GM20000 (cell line): ENCODE data around the gene MCFD2.
"Not testable (repeated sequence)": the region's sequence is repeated elsewhere in the genome, so short reads cannot be mapped to it uniquely, and the experiment has no call there.

Experiments used
- DNase-seq: peaks from one replicate; pipeline ENCODE4 v3.0.0; 2012; ENCODE audit warnings: low spot score
- TF ChIP-seq, protein P1 (sequence below): IDR thresholded peaks from 2 replicates; pipeline ENCODE4 v1.5.1; 2012; ENCODE audit warnings: mild to moderate bottlenecking, control low read depth; ENCODE audit errors: extremely low read depth, missing control alignments

Gene MCFD2

DNA sequence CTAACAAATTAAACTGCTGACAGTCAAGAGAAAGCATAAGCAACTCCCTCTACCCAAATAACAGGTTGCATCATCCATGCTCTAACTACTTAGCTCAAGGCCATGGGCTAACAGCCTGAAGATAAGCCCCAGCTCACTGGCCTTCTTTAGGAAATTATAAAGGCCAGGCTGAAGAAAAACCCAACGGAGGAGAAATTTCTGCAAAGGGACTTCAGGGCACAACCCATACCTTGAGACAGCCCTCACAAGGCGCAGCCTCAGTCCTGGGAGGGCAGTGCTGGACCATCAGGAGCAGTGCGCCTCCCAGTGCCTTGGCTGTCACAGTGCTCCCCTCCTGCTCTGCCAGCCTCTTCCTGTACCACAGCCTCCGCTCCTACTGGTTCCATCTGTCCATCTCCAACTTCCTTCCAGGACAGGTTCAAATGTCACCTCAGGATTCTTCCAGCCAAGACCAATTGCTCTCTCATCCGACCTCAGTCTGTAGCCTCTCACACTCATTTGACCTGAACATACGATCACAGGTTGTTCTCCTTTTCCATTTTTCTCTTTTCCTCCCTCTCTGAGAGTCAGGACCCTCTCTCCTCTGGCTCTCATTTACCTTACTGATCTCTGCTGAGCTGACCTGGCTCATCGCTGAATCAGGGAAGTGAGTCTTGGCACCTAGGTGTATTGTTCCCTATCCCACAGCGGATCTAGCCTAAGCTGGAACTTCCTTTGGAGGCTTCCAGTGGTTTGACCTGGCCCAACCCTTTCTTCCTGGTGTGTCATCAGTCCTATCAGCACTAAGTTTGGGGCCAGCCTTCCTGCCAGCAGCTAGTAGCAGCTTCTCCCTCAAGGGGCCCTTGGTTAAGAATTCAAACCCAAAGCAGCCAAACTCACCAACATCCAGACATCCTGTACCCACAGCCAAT is 1.9 kb downstream of the MCFD2 start:
- no peak for DNase-seq
- TF ChIP-seq, protein P1, sequence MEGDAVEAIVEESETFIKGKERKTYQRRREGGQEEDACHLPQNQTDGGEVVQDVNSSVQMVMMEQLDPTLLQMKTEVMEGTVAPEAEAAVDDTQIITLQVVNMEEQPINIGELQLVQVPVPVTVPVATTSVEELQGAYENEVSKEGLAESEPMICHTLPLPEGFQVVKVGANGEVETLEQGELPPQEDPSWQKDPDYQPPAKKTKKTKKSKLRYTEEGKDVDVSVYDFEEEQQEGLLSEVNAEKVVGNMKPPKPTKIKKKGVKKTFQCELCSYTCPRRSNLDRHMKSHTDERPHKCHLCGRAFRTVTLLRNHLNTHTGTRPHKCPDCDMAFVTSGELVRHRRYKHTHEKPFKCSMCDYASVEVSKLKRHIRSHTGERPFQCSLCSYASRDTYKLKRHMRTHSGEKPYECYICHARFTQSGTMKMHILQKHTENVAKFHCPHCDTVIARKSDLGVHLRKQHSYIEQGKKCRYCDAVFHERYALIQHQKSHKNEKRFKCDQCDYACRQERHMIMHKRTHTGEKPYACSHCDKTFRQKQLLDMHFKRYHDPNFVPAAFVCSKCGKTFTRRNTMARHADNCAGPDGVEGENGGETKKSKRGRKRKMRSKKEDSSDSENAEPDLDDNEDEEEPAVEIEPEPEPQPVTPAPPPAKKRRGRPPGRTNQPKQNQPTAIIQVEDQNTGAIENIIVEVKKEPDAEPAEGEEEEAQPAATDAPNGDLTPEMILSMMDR, result no peak

DNA sequence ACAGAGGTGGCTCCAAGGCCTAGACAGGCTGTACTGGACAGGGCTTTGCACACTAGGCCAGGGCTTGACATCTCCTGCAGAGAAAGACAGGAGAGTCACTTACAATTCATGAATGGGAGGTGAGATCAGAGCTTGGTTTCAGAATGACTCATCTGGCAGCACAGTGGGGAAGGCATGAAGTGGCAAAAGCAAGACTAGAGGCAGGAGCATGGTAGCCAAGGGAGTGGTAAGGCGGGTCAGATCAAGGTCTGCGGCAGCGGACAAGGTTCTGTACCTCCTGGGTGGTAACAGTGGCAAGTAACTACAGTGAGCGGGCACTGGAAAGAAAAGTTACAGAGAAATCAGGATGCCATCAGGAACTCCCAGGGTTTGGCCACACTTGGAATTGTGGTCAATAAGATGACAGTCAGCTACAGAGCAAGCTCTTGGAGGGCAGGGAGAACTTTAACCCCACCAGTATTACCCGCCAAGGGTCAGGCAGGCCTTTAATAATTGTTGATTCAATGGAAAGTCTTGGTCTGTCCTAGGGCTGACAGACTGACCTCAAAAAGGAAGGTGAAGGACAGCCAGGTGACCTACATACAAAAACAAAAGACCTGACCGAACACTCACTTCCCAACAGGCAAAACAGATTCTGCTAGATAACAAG is 5.7 kb downstream of the MCFD2 start:
- TF ChIP-seq, protein P1, result no peak
- DNase-seq, result peak; percentile 77

DNA sequence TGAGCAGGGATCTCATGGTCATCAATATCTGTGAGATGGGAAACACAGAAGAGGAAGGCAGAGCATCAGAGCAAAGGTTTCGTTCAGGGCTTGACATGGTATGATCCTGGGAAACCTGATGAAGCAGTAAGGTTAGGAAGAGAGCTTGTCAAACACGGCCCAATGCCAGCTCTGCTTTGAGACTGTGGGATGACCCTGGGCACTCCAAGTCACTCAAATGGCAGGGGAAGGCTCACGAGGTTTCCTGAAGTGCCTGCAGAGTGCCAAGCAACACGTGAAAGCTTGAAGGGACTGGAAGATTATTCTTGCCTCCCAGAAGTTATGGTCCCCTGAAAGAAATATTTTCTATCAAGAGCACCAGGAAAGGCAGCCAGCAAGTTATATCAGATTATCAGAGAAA is 6.5 kb downstream of the MCFD2 start:
- DNase-seq, result no peak
- TF ChIP-seq, protein P1, result no peak

DNA sequence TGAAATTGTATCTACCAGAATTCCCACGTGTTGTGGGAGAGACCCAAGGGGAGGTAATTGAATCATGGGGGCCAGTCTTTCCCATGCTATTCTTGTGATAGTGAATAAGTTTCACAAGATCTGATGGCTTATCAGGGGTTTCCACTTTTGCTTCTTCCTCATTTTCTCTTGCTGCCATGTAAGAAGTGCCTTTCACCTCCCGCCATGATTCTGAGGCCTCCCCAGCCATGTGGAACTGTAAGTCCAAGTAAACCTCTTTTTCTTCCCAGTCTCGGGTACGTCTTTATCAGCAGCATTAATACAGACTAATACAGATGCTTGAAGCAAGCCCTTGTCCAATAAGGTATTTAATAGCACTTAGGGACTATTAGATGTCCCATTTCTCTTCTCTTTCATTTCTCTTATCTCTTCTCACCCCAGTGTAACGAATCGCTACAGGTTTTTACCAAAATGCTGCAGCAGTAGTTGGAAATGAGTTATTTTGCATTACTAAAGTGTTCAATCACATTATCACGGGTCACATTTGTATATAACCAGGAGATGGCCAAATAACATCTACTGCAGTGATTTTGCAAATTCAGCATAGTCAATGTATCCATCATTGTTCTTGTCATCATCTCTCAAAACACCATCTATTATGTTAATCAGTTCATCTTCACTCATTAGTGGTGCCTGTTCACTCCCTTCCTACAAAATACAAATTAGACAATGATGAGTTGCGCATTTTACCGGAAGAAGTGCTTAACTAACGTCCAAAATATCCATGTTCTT is 10.5 kb downstream of the MCFD2 start:
- not testable (repeated sequence) for DNase-seq

DNA sequence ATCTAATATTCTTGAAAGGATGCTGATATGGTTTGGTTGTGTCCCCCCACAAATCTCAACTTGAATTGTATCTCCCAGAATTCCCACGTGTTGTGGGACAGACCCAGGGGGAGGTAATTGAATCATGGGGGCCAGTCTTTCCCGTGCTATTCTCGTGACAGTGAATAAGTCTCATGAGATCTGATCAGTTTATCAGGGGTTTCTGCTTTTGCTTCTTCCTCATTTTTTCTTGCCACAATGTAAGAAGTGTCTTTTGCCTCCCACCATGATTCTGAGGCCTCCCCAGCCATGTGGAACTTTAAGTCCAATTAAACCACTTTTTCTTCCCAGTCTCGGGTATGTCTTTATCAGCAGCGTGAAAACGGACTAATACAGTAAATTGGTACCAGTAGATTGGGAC is 12.6 kb downstream of the MCFD2 start:
- DNase-seq, result not testable (repeated sequence)

DNA sequence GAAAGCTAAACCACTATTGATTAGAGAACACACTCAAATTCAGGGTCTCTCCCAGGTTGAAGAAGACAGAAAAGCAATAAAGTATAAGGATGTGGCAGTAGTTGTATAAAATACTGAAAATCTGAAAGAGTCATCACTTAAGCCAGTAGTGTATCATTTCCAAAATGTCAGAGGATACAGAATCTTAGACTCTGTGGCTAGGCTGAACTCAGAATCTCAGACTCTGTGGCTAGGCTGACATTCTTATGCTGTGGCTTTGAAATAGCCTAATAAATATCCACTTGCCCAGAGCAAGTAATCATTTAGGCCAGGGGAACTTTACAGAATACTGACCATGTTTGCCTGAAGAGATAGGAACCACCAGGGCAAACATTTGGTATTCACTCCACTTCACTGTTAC is 13.1 kb downstream of the MCFD2 start:
- TF ChIP-seq, protein P1, result no peak

DNA sequence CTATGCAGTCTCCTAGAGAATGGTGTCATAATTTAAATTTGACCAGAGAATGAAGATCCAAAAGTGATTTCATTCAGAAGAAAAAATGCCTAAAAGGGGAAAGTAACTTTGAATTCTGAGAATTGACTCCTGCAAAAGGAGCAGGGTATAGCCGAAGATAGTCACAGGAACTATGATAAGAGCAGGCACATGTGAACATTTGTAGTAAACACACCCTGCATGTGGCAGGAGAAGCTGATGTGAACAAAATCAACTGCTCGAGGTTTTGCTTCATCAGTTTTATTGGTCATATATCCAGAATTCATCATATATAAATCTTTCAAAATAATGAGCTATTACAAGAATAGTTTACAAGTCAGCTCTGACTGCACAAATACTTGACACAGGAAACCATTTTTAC is 14.0 kb downstream of the MCFD2 start:
- TF ChIP-seq, protein P1, result no peak
- DNase-seq, result no peak

More for the DNA sequence above, 13.1 kb downstream of the MCFD2 start:
- DNase-seq, result no peak

DNA sequence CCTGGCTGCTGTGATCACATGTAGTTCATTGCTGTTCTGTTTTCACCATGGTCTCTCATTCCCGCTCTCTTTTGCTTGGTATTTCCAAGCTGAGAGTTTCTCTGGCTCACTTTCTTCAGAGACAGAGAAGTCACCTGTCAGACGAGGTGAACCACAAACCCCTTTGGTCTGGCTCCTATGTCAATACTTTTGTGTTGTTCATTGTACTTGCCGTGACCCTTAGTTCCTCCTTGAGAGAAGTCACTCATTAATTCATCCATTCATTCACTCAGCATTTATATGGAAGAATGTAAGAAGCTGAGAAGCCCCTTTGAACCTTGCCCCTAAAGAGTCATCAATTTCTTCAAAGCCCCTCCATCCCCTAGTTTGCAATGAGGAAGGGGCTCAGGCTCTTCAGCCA is 15.2 kb downstream of the MCFD2 start:
- TF ChIP-seq, protein P1, result no peak
- no peak for DNase-seq
